GM23338 (cell line): ENCODE results near the gene KRT71.

Experiments
- CREB1 ChIP-seq: fragments of 250-450 bp; sonication (Bioruptor Pico); IDR thresholded peaks from 2 replicates; pipeline ENCODE4 v1.5.0; 2020; ENCODE audit warnings: low read depth, mild to moderate bottlenecking, moderate library complexity
- CTCF ChIP-seq, 2 experiments: fragments of 200-600 bp in 1 of 2; sonication (generic) in 1 of 2; conservative IDR thresholded peaks; 2 replicates each; pipeline versions ENCODE4 v1.5.1 to v1.6.1; 2016 to 2017; ENCODE audit warnings: antibody characterized with exemption in 2 of 2, low read depth in 2 of 2, mild to moderate bottlenecking in 2 of 2, moderate library complexity in 1 of 2
- ETS1 ChIP-seq: IDR thresholded peaks from 2 replicates; pipeline ENCODE4 v1.6.1; 2016; ENCODE audit warnings: antibody characterized with exemption
- EZH2 ChIP-seq: fragments of 200-600 bp; sonication (generic); IDR thresholded peaks from one replicate; pipeline ENCODE4 v1.8.0; 2017; ENCODE audit warnings: antibody characterized with exemption, mild to moderate bottlenecking, low read depth; ENCODE audit not compliant: unreplicated experiment
- EZH2phosphoT487 ChIP-seq: fragments of 200-600 bp; sonication (generic); IDR thresholded peaks from one replicate; pipeline ENCODE4 v1.8.1; 2018; ENCODE audit warnings: antibody characterized with exemption; ENCODE audit not compliant: unreplicated experiment
- NANOG ChIP-seq: IDR thresholded peaks from 2 replicates; pipeline ENCODE4 v1.6.1; 2016; ENCODE audit warnings: antibody characterized with exemption, borderline replicate concordance
- POLR2AphosphoS5 ChIP-seq: IDR thresholded peaks from 2 replicates; pipeline ENCODE4 v1.6.1; 2016; ENCODE audit warnings: antibody characterized with exemption, low read depth
- REST ChIP-seq: IDR thresholded peaks from one replicate; pipeline ENCODE4 v1.6.1; 2018; ENCODE audit warnings: antibody characterized with exemption; ENCODE audit not compliant: unreplicated experiment
- ZNF114 ChIP-seq: fragments of 250-450 bp; sonication (Bioruptor Pico); IDR thresholded peaks from 2 replicates; pipeline ENCODE4 v1.5.0; 2020; ENCODE audit warnings: mild to moderate bottlenecking, moderate library complexity
- ZNF462 ChIP-seq: fragments of 250-450 bp; sonication (Bioruptor Pico); IDR thresholded peaks from 2 replicates; pipeline ENCODE4 v1.5.0; 2020; ENCODE audit warnings: mild to moderate bottlenecking, moderate library complexity

GRCh38 chr12:52515319-52515646 lies 37.7 kb downstream of the KRT71 start:
- TF ChIP-seq ETS1 (no peak), CTCF (conservative IDR thresholded peaks at IDR 0.05; ENCODE audit: low read depth in 2 of 2) (no peak), EZH2 (no peak), POLR2AphosphoS5 (no peak), EZH2phosphoT487 (no peak), ZNF114 (CRISPR knock-in tag) (no peak), REST (no peak), ZNF462 (CRISPR knock-in tag) (no peak), CREB1 (CRISPR knock-in tag) (no peak), NANOG (no peak)
